GM21423 (cell line): ENCODE data around the gene OTOA.
"Not testable (repeated sequence)": the region's sequence is repeated elsewhere in the genome, so short reads cannot be mapped to it uniquely, and the experiment has no call there.

ENCODE experiments used
- ATAC-seq: cut with Tn5 transposase; IDR thresholded peaks from one replicate; pipeline ENCODE4 v1.9.1; 2021; ENCODE audit warnings: mild to moderate bottlenecking, moderate library complexity; ENCODE audit not compliant: unreplicated experiment

Gene OTOA

DNA sequence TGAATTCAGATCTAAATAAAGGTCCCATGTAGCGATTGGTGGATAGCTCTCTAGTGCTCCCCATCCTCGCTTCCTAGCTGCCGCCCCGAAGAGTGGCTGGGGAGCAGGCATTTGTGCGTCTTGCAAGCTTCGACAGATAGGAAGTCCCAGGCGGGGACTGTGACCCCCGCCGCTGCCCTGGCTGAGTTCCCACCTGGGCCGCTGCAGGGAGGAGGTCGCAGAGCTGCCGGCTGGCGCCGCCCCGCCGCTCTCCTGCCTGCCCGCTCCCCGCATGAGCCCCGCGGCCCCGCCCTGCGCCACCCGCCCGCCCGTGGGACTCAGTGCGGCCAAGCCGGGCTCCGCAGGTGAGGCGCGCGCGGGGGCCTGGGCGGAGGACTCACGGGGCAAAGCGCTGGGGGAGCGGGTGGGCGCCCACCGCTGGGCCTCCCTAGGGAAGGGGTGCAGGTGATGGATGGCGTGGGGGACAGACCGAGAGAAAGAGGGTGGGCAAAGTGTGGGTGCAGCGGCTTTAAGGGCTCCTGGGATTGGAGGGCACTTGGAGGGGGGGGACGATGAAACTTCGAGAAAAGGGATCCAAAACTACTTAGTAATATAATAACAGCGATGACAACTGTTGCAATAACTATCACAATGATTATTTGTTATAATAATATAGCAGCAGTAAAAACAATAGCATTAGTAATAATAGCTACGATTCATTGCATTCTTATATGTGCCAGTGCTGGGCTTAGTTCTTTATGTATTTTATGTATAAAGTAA lies at the start of gene OTOA:
OTOA (plus strand) TSS at position 80 of the 759 bp plus-strand sequence. CDS start 14,547 bp downstream, outside the sequence.
- no peak for ATAC-seq

DNA sequence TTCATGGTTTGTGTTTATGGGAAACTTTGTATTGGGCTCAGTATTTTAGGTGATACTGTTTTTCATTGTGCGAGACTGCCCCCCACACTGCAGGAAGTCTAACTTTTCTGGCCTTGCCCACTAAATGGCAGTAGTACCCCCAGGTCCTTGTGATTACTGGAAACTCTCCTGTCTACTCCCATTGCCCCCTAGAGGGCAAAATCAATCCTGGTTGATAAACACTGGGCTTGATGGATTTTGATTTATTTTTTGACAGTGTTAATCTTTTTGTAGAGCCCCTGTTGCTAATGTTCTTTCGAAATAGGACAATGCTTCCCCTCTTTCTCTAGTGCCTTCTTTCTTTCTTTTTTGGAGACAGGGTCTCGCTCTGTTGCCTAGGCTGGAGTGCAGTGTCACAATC lies 48.9 kb upstream of the OTOA start:
- no peak for ATAC-seq

DNA sequence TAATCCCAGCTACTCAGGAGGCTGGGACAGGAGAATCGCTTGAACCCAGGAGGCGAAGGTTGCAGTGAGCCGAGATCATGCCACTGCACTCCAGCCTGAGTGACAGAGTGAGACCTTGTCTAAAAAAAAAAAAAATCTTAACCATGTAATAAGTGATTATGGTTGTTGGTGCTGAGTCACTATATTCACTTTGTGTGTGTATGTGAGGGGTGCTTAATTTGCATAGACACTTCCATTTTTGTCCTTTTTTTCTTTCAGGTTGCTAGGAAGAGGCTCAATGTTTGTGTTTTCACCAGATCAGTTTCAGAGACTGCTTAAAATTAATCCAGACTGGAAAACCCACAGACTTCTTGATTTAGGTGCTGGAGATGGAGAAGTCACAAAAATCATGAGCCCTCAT lies 46.2 kb upstream of the OTOA start:
- no peak for ATAC-seq

DNA sequence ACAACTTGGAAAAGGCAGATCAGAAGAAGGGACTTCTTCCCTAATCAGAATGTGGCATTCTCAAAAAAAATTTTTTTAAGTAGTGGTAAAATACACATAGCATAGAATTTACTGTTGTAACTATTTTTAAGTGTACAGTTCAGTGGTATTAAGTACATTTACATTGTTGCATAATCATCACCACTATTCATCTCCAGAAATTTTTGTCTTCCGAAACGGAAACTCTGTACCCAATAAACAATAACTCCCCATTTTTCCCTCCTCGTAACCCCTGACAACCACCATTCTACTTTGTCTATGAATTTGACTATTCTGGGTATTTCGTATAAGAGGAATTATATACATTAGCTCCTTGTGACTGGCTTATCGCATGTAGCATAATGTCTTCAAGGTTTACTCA lies 45.5 kb upstream of the OTOA start:
- no peak for ATAC-seq

DNA sequence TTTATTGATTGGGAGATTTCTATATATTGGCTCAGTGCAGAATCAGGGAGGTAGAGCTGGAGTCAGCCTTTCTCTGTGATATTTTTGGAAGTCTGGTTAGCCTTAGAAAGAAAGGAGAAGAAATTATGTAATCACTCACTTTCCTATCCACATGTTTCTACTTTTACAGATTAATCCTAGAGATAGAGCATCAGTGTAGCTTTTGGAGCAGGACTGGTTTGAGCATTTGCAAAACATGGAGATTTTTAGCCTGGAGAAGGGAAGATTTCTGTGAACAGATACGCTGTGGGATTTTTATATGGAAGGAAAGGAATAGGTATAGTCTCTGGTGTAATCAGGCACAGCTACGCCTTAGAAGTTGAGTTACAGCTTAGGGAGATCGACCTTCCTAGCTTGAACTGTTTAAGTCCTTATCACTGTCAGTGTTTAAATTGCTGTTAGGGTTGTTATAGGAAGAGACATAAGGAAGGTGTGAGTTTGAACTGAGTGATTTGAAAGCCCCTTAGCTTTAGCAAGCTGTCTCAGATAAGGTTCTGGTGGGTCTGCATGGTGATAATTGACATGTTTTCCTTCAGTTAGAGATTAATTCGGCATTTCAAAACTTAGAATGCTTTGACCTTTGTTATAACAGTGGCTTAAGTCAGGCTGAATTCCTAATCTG lies 43.9 kb upstream of the OTOA start:
- no peak for ATAC-seq

DNA sequence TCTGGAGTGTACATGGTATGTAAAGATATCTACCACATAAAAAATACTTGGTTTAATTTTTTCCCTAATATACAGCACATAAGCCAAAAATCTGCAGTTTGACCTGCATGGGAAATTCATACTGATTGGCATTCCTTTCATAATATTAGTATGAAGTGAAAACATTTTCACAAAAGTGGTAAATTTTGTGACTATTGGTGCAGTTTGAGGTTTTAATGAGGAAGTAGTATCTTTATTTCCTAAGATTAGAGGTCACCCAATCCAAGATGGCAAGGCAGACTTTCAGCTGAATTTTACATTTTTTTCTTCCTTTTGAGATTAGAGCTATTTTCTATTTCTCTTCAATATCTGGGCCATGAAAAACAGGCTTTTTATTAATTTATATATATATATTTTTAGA lies 43.2 kb upstream of the OTOA start:
- no peak for ATAC-seq

DNA sequence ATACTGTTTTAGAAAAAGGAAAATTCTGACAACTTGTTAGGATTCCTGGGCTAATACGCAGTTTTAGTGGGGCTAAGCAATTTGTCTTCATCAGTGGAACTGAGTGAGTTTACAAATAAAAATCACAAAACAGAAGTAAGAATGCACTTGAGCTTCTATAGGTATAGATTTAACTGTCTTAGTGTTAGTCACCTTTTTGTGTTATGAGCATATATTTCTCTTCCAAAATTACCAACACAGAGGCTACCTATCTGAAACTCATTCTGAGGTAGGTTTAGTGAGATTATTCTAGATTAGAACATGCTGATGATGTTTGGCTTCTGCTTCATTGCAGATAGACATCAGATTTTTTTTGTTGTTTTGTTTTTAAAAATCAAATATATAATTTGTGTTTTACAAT lies 41.2 kb upstream of the OTOA start:
- no peak for ATAC-seq

DNA sequence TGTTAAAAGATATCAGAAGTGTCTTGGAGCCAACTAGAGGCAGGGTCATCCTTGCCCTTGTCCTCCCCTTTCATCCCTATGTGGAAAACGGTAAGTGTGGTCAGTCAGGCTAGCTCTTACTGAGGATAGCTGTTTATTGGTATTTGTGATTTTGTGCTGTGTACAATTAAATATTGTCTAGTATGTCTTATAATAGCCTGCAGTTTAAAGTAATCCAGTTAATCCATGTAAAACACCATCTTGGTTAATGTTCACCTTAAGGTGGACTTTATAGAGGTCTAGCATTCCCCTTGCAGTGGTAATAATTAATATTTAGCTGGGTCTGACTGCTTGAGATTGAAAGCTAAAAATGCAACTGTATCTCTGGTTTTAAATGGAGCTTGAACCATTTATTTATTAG lies 38.7 kb upstream of the OTOA start:
- no peak for ATAC-seq

DNA sequence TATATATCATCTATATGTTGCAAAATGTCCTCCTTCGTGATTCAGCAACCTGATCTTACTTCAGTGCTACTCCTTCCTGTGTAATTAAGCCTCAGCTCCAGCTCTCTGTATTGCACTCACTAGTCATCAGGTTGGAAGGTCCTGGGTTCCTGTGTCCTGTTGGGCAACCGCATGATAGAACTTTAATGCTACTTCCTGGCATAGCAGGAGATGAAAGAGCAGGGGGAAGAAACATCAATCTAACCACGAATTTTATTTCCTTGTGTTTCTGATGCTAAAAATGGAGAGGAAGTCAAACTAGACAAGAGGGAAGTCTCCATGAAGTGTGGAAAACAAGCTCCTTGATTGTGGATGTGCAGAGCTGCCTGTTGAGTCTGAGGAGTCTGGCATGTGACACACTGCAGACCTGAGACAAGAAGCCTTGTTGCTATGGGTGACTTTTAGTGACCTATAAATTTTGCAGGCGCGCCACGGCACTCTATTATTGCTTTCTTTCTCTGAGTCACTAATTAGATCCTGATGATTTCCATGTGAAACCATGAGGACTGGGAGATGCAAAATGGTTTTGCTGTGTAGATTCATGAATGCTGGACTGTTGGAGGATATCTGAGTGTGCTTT lies 37.0 kb upstream of the OTOA start:
- no peak for ATAC-seq

DNA sequence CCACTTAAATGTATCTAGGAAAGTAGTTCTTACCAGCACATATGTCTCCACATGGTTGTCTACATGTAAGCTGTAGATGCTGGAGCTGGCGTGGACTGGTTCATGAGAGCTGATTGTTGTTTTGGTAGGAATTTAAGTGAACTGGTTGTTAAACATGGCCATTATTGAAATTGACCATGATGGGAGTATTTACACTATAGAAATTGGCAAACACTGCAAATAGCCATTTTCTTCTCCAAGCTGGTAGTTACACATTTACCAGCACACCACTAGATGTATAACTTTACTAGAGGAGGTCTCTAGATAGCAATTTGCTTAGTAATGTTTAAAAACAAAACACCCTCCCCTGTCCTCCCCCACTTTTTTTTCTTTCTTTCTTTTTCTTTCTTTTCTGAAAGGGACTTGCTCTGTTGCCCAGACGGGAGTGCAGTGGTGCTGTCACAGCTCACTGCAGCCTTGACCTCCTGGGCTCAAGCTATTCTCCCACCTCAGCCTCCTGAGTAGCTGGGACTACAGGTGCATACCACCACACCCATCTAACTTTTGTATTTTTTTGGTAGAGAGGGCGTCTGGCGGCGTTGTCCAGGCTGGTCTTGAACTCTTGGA lies 35.5 kb upstream of the OTOA start:
- ATAC-seq = no peak

DNA sequence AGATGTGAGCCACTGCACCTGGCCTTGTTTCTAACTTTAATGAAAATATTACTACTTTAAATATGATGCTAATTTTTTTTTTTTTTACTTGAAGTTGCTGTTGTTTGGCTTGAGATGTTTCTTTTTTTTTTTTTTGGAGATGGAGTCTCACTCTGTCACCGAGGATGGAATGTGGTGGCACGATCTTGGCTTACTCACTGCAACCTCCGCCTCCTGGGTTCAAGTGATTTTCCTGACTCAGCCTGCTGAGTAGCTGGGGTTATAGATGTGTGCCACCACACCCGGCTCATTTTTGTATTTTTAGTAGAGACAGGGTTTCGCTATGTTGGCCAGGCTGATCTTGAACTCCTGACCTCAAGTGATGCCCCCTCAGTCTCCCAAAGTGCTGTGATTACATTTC lies 35.0 kb upstream of the OTOA start:
- no peak for ATAC-seq

DNA sequence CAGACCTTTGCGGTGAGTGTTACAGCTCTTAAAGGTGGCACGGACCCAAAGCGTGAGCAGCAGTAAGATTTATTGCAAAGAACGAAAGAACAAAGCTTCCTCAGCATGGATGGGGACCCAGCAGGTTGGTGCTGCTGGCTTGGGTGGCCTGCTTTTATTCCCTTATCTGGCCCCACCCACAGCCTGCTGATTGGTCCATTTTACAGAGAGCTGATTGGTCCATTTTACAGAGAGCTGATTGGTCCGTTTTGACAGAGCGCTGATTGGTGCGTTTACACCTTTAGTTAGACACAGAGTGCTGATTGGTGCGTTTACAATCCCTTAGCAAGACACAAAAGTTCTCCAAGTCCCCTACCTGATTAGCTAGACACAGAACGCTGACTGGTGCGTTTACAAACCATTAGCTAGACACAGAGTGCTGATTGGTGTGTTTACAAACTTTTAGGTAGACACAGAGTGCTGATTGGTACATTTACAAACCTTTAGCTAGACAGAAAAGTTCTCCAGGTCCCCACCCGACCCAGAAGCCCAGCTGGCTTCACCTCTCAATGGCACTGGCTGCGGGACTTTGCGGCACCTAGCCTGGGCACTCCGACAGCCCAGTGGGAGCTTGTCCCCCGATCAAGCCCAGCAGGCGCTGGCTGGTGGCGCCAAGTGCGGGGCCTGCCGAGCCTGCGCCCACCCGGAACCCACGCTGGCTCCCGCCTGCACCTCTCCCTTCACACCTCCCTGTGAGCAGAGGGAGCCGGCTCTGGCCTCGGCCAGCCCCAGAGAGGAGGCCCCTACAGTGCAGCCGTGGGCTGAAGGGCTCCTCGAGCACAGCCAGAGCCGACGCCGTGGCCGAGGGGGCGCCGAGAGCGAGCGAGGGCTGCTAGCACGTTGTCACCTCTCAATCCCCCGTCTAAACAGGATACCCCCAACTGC lies 33.9 kb upstream of the OTOA start:
- ATAC-seq = not testable (repeated sequence)

DNA sequence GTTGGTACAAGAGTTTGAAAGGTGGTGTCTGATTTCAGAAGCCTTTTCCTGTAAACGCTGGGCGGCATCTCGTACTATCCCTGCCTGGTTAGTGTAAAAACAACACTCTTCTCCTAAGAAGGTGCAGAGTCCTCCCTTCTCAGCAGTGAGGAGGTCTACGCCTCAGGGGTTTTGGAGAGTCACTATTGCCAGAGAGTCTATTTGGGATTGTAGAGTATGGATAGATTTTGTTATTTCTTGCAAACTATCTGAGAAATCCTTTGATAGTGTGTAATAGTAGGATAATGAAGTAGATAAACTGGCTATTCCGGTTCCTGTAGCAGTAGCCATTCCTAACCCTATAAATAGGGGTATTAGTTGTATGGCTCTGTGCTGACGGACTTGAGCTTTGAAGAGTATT lies 32.9 kb upstream of the OTOA start:
- ATAC-seq = not testable (repeated sequence)

DNA sequence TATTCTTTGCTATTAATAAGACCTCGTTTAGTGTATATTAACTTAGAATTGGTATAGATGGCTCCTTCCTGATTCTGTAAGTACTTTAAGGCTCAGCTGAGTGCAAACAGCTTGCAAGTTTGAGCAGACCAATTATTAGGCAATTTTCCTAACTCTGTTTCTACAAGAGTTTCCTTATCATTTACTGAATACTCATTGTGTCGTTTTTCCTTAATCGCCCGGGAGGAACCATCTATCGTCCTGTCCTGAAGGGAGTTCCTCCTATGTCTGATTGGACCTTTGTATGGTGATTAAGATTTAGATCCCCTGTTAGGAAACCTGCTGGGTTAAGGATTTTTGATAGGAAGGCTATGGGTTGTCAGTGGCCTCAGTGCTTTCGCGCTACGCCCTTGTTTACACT lies 32.4 kb upstream of the OTOA start:
- ATAC-seq = not testable (repeated sequence)

DNA sequence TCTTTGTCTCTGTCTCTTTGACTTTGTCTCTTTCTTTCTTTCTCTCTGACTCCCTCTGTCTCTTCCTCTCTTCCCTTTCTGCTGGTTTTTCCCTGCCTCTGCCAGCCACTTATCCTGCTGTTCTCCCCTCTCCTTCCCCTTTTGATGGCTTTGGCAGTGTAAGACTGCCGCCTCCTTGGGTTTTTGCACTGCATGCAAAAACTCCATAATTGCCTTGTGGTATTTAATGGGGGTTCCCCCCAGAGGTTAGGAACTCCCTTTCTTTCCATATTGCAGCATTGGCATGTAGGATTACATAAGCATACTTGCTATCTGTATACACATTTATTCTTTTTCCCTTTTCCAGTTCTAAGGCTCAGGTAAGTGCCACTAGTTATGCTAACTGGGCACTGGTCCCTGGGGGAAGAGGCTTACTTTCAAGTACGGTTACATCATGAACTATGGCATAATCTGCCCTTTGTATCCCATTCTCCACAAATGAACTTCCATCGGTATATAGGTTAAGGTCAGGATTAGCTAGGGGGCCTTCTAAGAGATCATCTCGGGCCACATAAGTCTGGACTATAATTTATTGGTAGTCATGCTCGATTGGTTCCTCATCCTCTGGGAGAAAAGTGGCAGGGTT lies 31.7 kb upstream of the OTOA start:
- not testable (repeated sequence) for ATAC-seq

DNA sequence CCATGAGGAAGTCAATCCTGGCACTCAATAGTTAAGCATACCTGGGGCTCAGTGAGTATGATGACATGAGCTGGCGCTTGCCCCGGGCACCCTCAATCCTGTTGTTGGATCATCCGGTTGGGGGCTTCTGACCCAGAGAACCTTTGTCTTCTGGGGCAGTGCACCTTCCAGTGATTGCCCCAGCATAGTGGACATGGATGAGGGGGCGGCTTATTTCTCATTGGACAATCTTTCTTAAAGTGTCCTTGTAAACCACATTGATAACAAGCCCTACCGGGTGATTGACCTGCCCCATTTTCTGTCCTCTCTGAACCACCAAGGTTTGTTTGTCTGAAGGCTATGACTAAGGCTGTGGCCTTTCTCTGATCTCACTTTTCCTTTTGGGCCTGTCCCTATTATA lies 29.6 kb upstream of the OTOA start:
- ATAC-seq = no peak

DNA sequence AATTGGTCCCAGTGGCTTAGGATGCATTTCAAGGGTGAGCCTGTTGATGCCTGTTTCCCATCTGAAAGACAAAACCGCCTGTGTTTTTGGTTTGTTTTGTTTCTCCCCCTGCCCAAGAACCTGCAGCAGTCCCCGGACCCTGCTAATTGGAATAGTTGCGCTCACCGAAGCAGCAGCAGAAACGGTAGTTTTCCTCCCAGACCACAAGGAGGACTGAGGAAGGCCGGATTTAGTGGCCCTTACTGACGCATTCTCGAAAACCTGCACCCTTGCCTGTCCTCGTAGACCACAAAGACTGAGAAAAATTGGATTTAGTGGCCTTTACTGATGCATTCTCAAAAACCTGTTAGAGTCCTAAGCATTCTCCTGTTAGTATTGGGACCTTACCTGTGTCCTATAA lies 28.1 kb upstream of the OTOA start:
- ATAC-seq = not testable (repeated sequence)

DNA sequence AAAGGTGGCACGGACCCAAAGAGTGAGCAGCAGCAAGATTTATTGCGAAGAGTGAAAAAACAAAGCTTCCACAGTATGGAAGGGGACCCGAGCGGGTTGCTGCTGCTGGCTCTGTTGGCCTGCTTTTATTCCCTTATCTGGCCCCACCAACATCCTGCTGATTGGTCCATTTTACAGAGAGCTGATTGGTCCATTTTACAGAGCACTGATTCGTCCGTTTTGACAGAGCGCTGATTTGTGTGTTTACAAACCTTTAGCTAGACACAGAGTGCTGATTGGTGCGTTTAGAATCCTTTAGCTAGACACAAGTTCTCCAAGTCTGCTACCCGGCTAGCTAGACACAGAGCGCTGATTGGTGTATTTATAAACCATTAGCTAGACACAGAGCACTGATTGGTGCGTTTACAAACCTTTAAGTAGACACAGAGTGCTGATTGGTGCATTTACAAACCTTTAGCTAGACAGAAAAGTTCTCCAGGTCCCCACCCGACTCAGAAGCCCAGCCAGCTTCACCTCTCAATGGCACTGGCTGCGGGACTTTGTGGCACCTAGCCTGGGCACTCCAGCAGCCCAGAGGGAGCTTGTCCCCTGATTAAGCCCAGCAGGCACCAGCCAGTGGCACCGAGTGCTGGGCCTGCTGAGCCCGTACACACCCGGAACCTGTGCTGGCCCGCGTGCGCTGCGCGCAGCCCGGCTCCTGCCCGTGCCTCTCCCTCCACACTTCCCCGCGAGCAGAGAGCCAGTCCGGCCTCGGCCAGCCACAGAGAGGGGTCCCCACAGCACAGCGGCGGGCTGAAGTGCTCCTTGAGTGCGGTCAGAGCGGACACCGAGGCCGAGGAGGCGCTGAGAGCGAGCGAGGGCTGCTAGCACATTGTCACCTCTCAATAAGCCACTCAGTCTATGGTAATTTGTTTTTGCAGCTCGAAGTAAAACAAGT lies 26.5 kb upstream of the OTOA start:
- ATAC-seq = no peak

DNA sequence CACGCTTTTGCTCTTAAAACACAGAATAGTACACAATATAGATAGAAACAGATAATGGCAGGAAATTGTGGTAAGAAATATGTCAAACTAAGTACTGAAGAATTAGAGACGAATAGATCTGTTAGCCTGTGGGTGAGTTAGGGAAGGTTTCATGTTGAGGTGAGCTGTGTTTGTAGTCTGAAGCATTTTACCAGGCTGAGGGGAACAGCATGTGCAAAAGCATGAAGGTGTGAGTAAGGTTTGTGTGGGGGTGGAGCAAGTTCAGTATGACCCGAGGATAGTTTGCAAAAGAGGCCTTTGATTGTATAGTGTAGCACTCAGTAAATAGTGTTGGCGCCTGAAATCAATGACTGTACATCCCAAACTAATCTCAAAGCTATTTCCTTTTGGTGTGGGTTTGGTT lies 25.2 kb upstream of the OTOA start:
- ATAC-seq = no peak
